ENCODE results near the gene SH3BGRL3.
A peak's percentile ranks its signal among the peaks of the same experiment; 100 is the strongest.

The SH3BGRL3 gene

DNA sequence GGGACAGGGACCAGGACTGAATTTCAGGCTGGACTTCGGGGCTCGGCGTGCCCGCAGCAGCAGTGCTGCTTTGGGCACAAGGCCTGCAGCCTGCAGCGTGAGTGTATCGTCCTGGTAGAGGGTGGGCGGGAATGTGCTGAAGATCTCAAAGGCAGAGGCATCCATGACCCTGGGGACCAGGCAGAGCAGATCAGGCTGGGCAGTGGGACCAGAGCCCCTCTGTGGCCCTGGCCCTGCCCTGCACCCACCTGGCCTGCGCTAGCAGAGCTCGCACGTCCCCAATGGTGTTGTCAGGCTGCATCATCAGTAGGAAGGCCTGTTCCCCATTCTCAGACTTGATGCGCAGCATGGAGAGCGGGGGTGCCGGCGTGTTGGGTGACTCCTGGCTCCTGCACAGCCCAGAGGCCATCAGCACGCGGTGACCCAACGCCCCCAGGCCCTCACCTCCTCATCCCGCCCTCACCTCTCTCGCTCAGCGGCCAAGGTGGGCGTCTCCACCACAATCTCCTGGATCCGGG lies 2.6 kb downstream of the SH3BGRL3 start:
- DNase-seq (ENCODE audit: low read depth): no peak
- H3K4me3 ChIP-seq (ENCODE audit: low read depth, low read length): no peak overlapping the region
- TF ChIP-seq, protein P1, sequence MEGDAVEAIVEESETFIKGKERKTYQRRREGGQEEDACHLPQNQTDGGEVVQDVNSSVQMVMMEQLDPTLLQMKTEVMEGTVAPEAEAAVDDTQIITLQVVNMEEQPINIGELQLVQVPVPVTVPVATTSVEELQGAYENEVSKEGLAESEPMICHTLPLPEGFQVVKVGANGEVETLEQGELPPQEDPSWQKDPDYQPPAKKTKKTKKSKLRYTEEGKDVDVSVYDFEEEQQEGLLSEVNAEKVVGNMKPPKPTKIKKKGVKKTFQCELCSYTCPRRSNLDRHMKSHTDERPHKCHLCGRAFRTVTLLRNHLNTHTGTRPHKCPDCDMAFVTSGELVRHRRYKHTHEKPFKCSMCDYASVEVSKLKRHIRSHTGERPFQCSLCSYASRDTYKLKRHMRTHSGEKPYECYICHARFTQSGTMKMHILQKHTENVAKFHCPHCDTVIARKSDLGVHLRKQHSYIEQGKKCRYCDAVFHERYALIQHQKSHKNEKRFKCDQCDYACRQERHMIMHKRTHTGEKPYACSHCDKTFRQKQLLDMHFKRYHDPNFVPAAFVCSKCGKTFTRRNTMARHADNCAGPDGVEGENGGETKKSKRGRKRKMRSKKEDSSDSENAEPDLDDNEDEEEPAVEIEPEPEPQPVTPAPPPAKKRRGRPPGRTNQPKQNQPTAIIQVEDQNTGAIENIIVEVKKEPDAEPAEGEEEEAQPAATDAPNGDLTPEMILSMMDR (conservative IDR thresholded peaks at IDR 0.05; ENCODE audit: low read depth, low read length): no peak

DNA sequence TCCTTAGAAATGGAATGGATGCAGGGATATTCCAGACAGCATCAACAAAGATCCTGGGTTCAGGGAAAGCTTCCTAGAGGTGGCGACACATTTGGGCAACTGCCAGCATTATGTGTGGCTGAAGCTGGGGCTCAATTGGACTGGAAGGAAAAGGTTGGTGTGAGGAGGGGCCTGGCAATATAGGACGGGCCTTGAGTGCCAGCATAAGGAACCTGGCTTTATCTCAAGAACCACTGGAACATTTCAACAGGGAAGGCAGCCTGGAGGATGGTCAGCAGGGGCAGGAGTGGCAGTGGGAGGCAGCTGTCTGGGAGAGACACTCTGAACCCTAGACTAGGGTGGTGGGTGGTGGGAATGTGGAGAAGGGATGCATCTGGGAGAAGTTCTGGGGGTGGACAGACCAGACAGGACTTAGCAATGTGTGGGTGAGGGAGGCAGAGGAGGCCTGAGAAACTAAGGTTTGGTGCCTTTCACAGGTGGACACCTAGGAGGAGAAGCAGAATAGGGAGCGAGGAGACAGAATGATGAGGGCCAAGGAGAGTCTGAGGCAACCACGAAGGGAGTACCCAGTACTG lies 3.5 kb downstream of the SH3BGRL3 start:
- TF ChIP-seq, protein P1 (conservative IDR thresholded peaks at IDR 0.05; ENCODE audit: low read depth, low read length): no peak
- H3K4me3 ChIP-seq (ENCODE audit: low read depth, low read length): no peak overlapping the region
- no peak for DNase-seq (ENCODE audit: low read depth)

DNA sequence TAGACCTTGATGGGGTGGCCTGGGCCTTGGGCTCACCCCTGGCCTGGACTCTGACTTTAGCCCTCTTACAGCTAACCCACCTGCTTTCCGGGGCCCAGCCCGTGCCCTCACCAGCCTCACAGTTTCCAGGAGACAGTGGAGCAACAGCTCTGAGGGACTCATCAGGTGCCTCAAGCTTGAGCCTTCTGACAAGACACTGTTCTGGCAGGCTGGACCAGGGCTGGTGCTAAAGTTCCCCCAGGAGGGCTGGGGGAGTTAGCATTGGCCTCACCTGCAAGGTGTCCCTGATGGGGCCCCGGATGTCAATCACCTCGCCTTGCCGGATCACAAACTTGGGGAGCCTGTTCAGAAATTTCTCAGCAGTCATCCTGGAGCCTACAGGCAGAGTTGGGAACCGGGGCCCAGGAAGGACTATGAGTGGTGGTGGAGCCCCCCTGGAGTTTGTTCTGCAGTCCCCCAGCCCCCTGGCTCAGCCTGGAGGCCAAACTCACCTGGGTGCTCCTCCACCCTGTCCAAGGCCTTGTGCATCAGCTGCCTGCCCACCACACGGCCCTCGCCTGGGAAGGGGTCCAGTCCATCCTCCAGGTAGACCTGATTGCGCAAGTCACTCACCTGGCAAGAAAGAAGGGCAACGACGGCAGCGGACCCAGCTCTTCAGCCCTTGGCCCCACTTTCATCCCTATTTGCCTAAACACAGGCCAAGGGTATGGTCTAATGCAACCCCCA lies 4.1 kb downstream of the SH3BGRL3 start:
- no peak overlapping the region for H3K4me3 ChIP-seq (ENCODE audit: low read depth, low read length)
- TF ChIP-seq, protein P1 (conservative IDR thresholded peaks at IDR 0.05; ENCODE audit: low read depth, low read length): no peak
- DNase-seq (ENCODE audit: low read depth): no peak

DNA sequence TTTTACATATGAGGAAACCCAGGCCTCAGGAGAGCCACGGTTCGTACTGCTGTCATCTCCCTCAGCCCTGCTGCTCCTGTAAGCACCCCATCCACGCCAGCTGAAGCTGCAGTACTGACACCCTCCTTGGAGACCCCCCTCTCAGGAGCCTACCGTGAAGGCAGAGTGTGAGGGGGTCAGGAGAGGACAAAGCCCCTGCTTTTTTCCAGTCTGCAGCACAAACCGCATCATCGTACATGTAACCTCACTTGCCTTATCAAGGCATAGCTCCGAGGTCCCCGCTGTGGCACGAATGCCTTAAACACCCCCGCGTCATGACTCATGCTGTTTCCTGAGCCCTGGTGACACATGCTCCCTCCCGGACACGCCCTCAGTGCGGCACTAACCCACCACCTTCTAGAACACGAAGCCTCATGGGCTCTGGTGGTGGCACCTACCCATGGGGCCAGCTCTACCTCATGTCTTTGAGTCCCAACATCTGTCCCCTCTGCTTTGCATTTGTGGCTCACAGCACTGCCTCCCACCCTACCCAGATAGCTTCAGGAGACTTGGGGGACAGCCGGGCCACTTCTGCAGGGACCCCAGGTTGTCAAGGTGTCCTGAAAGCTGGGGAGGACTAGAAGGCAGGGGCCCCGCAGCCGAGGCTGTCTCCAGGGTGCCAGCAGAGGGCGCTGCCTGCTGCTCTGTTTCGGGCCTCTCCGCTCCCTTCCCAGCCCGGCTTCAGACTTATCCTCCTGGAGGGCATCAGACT lies 4.9 kb downstream of the SH3BGRL3 start:
- no peak overlapping the region for H3K4me3 ChIP-seq (ENCODE audit: low read depth, low read length)
- peak; percentile 85 for DNase-seq (ENCODE audit: low read depth)
- TF ChIP-seq, protein P1 (conservative IDR thresholded peaks at IDR 0.05; ENCODE audit: low read depth, low read length): peak; percentile 96

DNA sequence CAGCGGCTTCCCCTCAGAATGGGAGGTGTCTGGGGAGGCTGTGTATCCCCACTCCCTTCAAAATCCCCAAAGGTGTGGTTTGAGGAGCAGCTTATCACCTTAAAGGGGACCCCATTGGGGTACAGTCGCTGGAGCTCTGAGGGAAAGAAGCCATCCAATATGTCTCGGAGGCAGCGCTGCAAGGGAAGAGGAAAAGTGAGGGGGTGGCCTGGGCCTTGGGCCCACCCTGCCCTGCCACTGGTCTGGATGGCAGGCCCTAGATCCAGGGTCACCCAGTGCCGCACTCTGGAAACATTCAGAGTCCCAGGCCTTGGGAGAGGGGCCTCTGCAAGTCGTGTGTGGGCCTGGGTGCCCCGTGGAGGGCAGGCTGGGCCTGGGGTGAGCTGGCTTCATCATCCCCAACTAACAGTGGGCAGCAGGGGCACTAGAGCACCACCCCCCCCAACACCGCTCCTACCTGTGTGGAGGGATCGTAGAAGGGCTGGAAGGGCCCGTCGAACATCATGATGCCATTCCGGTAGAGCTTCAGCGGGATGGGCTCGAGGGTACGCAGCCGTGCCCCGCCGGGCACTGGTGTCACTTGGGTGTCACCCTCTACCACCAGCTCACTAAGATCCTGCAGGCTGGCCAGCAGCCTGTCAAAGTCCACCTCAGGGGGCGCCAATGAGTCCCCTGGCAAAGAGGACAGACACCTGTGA lies 5.6 kb downstream of the SH3BGRL3 start:
- no peak for DNase-seq (ENCODE audit: low read depth)
- H3K4me3 ChIP-seq (ENCODE audit: low read depth, low read length): no peak overlapping the region
- TF ChIP-seq, protein P1 (conservative IDR thresholded peaks at IDR 0.05; ENCODE audit: low read depth, low read length): peak; percentile 56

DNA sequence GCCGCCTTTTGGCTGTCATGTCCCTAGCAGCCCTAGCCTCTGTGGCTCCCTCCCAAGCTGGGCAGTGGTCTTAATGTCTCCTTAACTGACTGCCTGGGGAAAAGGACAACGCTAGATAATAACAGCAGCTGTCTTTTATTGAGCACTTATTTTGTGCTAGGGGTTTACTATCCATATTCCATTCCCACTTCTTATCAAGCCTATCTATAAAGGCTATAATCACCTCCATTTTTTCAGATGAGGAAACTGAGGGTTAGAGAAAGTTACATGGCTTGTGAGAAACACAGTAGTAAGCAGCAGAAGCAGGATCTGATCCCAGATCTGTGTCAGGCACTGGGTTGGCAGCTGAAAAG lies 6.2 kb downstream of the SH3BGRL3 start:
- no peak overlapping the region for H3K4me3 ChIP-seq (ENCODE audit: low read depth, low read length)
- TF ChIP-seq, protein P1 (conservative IDR thresholded peaks at IDR 0.05; ENCODE audit: low read depth, low read length): no peak
- no peak for DNase-seq (ENCODE audit: low read depth)
